Tibial nerve (tissue), 4 donors: ENCODE measurements around the gene GJA1. TPM values are rescaled to one million over a fixed set of nuclear protein-coding genes. Genes with fewer than 3 reads are reported as not detected.

Experiments
- DNase-seq, 2 donors: peaks; one replicate each; pipeline ENCODE4 v3.0.0-alpha.2; 2019; ENCODE audit warnings: low spot score in 2 of 2
- H3K27ac ChIP-seq, 4 donors: fragments of 200-600 bp; sonication (generic) in 3 of 4; one replicate each; pipeline ENCODE4 v1.5.1; 2017 to 2019; ENCODE audit warnings: mild to moderate bottlenecking in 1 of 4
- H3K27me3 ChIP-seq, 2 donors: fragments of 200-600 bp; sonication (generic) in 1 of 2; one replicate each; pipeline versions ENCODE4 v1.5.1 to v1.6.0; 2017 to 2019
- H3K36me3 ChIP-seq, 3 donors: fragments of 200-600 bp; sonication (generic); one replicate each; pipeline ENCODE4 v1.5.1; 2018 to 2019
- H3K4me1 ChIP-seq, 4 donors: fragments of 200-600 bp; sonication (generic) in 3 of 4; one replicate each; pipeline ENCODE4 v1.5.1; 2017 to 2019
- H3K4me3 ChIP-seq, 4 donors: fragments of 200-600 bp; sonication (generic) in 3 of 4; one replicate each; pipeline ENCODE4 v1.5.1; 2017 to 2019; ENCODE audit warnings: mild to moderate bottlenecking in 1 of 4, moderate library complexity in 1 of 4
- H3K9me3 ChIP-seq, 4 donors: fragments of 200-600 bp; sonication (generic) in 3 of 4; one replicate each; pipeline ENCODE4 v1.5.1; 2017 to 2019
- CTCF ChIP-seq, 5 experiments: fragments of 200-600 bp in 3 of 5; fragments of 450-650 bp in 2 of 5; sonication (generic) in 3 of 5; IDR thresholded peaks; one replicate each; pipeline ENCODE4 v1.5.1; 2016 to 2019; ENCODE audit warnings: antibody characterized with exemption in 5 of 5, mild to moderate bottlenecking in 3 of 5, moderate library complexity in 2 of 5
- EP300 ChIP-seq, 2 donors: sonication (generic); formaldehyde crosslinking; IDR thresholded peaks; one replicate each; pipeline ENCODE4 v1.6.1; 2017; ENCODE audit warnings: antibody characterized with exemption in 2 of 2, mild to moderate bottlenecking in 1 of 2
- POLR2A ChIP-seq, 2 donors: fragments of 450-650 bp; IDR thresholded peaks; one replicate each; pipeline ENCODE4 v1.6.1; 2017; ENCODE audit warnings: antibody characterized with exemption in 2 of 2, mild to moderate bottlenecking in 2 of 2, moderate library complexity in 2 of 2
- WGBS, 2 donors: methylation state at CpG; one replicate each; pipeline ENCODE4 v1.1.5; 2018; 5-methylcytosine and 5-hydroxymethylcytosine counted together
- small RNA-seq: library from RNA; depleted of rRNA; stranded (forward); fragments of <200 nt; gene quantifications from one replicate; pipeline ENCODE3, GENCODE V24; 2016
- total RNA-seq, 4 donors: library from RNA; depleted of rRNA; stranded (reverse); fragments of >200 nt; gene quantifications; one replicate each; pipeline ENCODE4 v1.1.0, GENCODE V29; 2016

GJA1 gene
- total RNA-seq, 4 donors from 2014 or later, result 37.7 to 44.7 (median 41.6) TPM

DNA sequence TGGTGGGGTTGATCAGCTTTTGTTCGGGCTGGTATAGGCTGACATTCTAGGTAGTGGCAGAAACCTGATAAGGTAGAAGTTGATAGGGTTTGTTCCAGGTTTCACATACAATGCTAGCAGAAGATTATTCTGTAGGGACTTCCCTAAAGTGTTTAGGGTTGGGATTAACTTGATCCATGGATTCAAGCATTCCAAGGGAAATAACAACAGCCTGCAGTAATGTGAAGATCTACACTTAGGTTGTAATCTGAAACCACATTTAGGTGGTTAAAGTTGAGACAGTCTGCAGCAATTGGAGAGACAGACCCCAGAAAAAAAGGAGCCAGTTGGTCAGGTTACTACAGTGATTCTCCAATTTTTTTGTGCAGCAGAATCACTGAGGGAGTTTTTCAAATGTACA, 56.1 kb downstream of the GJA1 start:
- 86 to 88% methylated on average over 1 of the region's 1 CpG for WGBS, 2 donors
- no peaks in the 10 kb centered on the region for H3K4me1 ChIP-seq
- H3K27ac ChIP-seq, result no peak overlapping the region
- no peaks in the 10 kb centered on the region for H3K27me3 ChIP-seq
- H3K36me3 ChIP-seq, result no peaks in the 10 kb centered on the region
- TF ChIP-seq CTCF (IDR thresholded peaks at IDR 0.05) (no peak), EP300 (IDR thresholded peaks at IDR 0.05) (no peak), POLR2A (IDR thresholded peaks at IDR 0.05) (no peak)
- no peaks in the 10 kb centered on the region for H3K9me3 ChIP-seq
- DNase-seq, result no peak
- no peak overlapping the region for H3K4me3 ChIP-seq

DNA sequence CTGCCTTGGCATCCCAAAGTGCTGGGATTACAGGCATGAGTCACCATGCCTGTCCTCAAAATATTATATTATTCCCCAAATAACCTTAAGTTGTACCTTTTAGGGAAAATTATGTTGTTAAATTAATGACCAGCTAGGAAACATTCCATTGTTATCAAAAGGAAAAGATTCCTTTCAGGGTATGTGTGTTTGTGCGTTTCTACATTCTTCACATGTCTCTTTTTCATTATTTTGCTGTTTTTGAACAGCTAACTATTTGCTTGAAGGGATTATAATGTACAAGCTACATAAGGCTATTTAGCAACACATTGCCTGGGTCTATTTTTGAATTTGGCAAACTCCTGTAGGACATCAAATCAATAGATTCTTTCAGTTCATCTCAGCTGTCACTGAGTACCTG, 57.1 kb downstream of the GJA1 start:
- Histone ChIP-seq H3K9me3 (no peaks in the 10 kb centered on the region), H3K27ac (no peak overlapping the region), H3K36me3 (no peaks in the 10 kb centered on the region), H3K27me3 (no peaks in the 10 kb centered on the region), H3K4me3 (no peak overlapping the region), H3K4me1 (no peaks in the 10 kb centered on the region)
- no peak for DNase-seq
- 80 to 85% methylated on average over 1 of the region's 1 CpG for WGBS, 2 donors
- TF ChIP-seq CTCF (IDR thresholded peaks at IDR 0.05) (no peak), POLR2A (IDR thresholded peaks at IDR 0.05) (no peak), EP300 (IDR thresholded peaks at IDR 0.05) (no peak)

- Histone ChIP-seq H3K4me3 (no peak overlapping the region), H3K27me3 (no peaks in the 10 kb centered on the region), H3K36me3 (no peaks in the 10 kb centered on the region), H3K27ac (peak overlapping the region in 2 of 4 donors; percentile 39 to 57), H3K4me1 (no peaks in the 10 kb centered on the region), H3K9me3 (no peaks in the 10 kb centered on the region)
- 57 to 66% methylated on average over 5 of the region's 5 CpGs for WGBS, 2 donors
- TF ChIP-seq POLR2A (IDR thresholded peaks at IDR 0.05), result no peak
- TF ChIP-seq CTCF (IDR thresholded peaks at IDR 0.05), result no peak
- TF ChIP-seq EP300 (IDR thresholded peaks at IDR 0.05), result no peak
- DNase-seq, result no peak
Measured at GRCh38 chr6:121497970-121498375, 62.5 kb downstream of the GJA1 start.

GRCh38 chr6:121498481-121499276, 63.2 kb downstream of the GJA1 start:
- Histone ChIP-seq H3K27ac (peak overlapping the region in 2 of 4 donors; percentile 39 to 57), H3K9me3 (no peaks in the 10 kb centered on the region), H3K36me3 (no peaks in the 10 kb centered on the region), H3K4me1 (peaks cover 0 to 2% (median 0%) of the 10 kb centered on the region in 4 donors), H3K4me3 (no peak overlapping the region), H3K27me3 (no peaks in the 10 kb centered on the region)
- no peak for DNase-seq
- WGBS, 2 donors, result 84 to 87% methylated on average over 11 to 12 of the region's 12 CpGs
- TF ChIP-seq CTCF (IDR thresholded peaks at IDR 0.05), result no peak
- no peak for TF ChIP-seq EP300 (IDR thresholded peaks at IDR 0.05)
- no peak for TF ChIP-seq POLR2A (IDR thresholded peaks at IDR 0.05)

Small RNAs within 50 kb of the gene (small RNA-seq; reads per million reads assigned to genes)
- not detected for gene RNU4-35P

Other genes with a start within 250 kb of the GJA1 start
- gene TBC1D32, start 101.2 kb upstream of the GJA1 start, total RNA-seq, result 10 to 100 TPM in 2 of 4 donors, 1 to 10 TPM in 2; 7.9 to 19.2 (median 11.4) TPM